Measurements from ENCODE around the gene RASD1. TPM values are rescaled to one million over a fixed set of nuclear protein-coding genes. Genes with fewer than 3 reads are reported as not detected.

RASD1 gene
- polyA plus RNA-seq, 2 of the 4 experiments (the other 2 are of a cell fraction) = 0.92 to 1.4 TPM

GRCh38 chr17:17502741-17503565 is 6.8 kb upstream of the RASD1 start:
- POLR2A ChIA-PET = no interaction called here
- DNase-seq (ENCODE audit: low read depth in 1 of 2, low spot score in 1 of 2) (no peak), ATAC-seq (no peak), FAIRE-seq (no peak)
- Histone ChIP-seq H3K9me3 (no peaks in the 10 kb centered on the region), H3K4me3 (no peak overlapping the region), H3K4me1 (no peaks in the 10 kb centered on the region), H3K4me2 (no peak overlapping the region), H3K27ac (no peak overlapping the region)
- WGBS (ENCODE audit: missing lambda C conversion rate) = 87% methylated on average over 21 of the region's 21 CpGs
- no peak for TF ChIP-seq MYC (IDR thresholded peaks at IDR 0.05; ENCODE audit: borderline replicate concordance, low read length)
- TF ChIP-seq RARB (CRISPR knock-in tag; IDR thresholded peaks at IDR 0.05) = no peak
- no peak for TF ChIP-seq ZFP36 (IDR thresholded peaks at IDR 0.05; ENCODE audit: borderline replicate concordance, partially characterized antibody)
- TF ChIP-seq ZSCAN20 (CRISPR knock-in tag; IDR thresholded peaks at IDR 0.05) = no peak
- CTCF ChIA-PET = interaction anchor here (0.5 to 9.6 kb wide), 2 partner anchors 11 to 66 kb away, joined by 3 to 254 read pairs; no protein-coding TSS in a partner anchor

GRCh38 chr17:17500999-17501605 is 4.9 kb upstream of the RASD1 start:
- FAIRE-seq (no peak), DNase-seq (ENCODE audit: low read depth in 1 of 2, low spot score in 1 of 2) (no peak), ATAC-seq (no peak)
- Histone ChIP-seq H3K27ac (no peak overlapping the region), H3K4me1 (peaks cover 4% of the 10 kb centered on the region; the same call in 2 of the 3 replicates), H3K9me3 (no peaks in the 10 kb centered on the region), H3K4me2 (no peak overlapping the region), H3K4me3 (no peak overlapping the region)
- ChIA-PET CTCF (interaction anchor here (0.6 to 9.6 kb wide), 8 partner anchors 11 to 146 kb away, joined by 3 to 254 read pairs (median 6); no protein-coding TSS in a partner anchor), POLR2A (no interaction called here)
- TF ChIP-seq JUNB (IDR thresholded peaks at IDR 0.05) (no peak), RAD21 (conservative IDR thresholded peaks at IDR 0.05 in 1 of 2, IDR thresholded peaks at IDR 0.05 in 1 of 2) (0 out of 5 replicates have a peak, but pooled peaks of 1 of the 2 experiments have one; percentile 9), MAX (IDR thresholded peaks at IDR 0.05) (no peak), NR3C1 (IDR thresholded peaks at IDR 0.05) (no peak)
- WGBS (ENCODE audit: missing lambda C conversion rate) = 73% methylated on average over 14 of the region's 14 CpGs

GRCh38 chr17:17499402-17500145 is 3.4 kb upstream of the RASD1 start:
- ATAC-seq = no peak
- CTCF ChIA-PET = interaction anchor here (0.5 to 9.6 kb wide), 13 partner anchors 13 to 146 kb away, joined by 3 to 254 read pairs (median 5); no protein-coding TSS in a partner anchor

More at GRCh38 chr17:17499402-17500145, 3.4 kb upstream of the RASD1 start:
- WGBS (ENCODE audit: missing lambda C conversion rate) = 84% methylated on average over 17 of the region's 17 CpGs
- H3K27ac ChIP-seq = no peak overlapping the region
- TF ChIP-seq FOXS1 (CRISPR knock-in tag; IDR thresholded peaks at IDR 0.05) (no peak), ZNF302 (CRISPR knock-in tag; IDR thresholded peaks at IDR 0.05) (no peak), ELK1 (IDR thresholded peaks at IDR 0.05; ENCODE audit: low read depth, low read length) (no peak), KDM1A (IDR thresholded peaks at IDR 0.05; ENCODE audit: low read depth) (no peak), HES2 (IDR thresholded peaks at IDR 0.05) (no peak), NFE2L2 (conservative IDR thresholded peaks at IDR 0.05; ENCODE audit: low read length) (no peak)
- no peak for DNase-seq (ENCODE audit: low read depth in 1 of 2, low spot score in 1 of 2)
- FAIRE-seq = no peak
- no peaks in the 10 kb centered on the region for H3K9me3 ChIP-seq
- POLR2A ChIA-PET = no interaction called here
- H3K4me2 ChIP-seq = no peak overlapping the region
- H3K4me3 ChIP-seq = no peak overlapping the region
- H3K4me1 ChIP-seq = peaks cover 4% of the 10 kb centered on the region; the same call in 2 of the 3 replicates

Data from A549 (cell line).